Gastroesophageal sphincter (tissue), 4 donors: ENCODE data around the gene CPEB3. TPM values are rescaled to one million over a fixed set of nuclear protein-coding genes. Genes with fewer than 3 reads are reported as not detected.

ENCODE experiments used
- ATAC-seq: fragments of 150-250 bp; one replicate; pipeline ENCODE4 v1.9.1; 2016; ENCODE audit warnings: mild to moderate bottlenecking, moderate library complexity
- H3K27ac ChIP-seq, 4 donors: fragments of 200-600 bp; sonication (generic) in 3 of 4; 1 replicate in 3 of 4; 2 replicates in 1 of 4; pipeline ENCODE4 v1.5.1; 2016 to 2019
- H3K27me3 ChIP-seq: fragments of 200-600 bp; sonication (generic); one replicate; pipeline ENCODE4 v1.5.1; 2019
- H3K36me3 ChIP-seq, 2 donors: fragments of 200-600 bp; sonication (generic); one replicate each; pipeline ENCODE4 v1.5.1; 2019; ENCODE audit warnings: control low read depth in 1 of 2
- H3K4me1 ChIP-seq, 3 donors: fragments of 200-600 bp; sonication (generic); 1 replicate in 2 of 3; 2 replicates in 1 of 3; pipeline ENCODE4 v1.5.1; 2016 to 2019; ENCODE audit warnings: control low read depth in 2 of 3
- H3K4me3 ChIP-seq, 2 donors: fragments of 200-600 bp; sonication (generic); one replicate each; pipeline ENCODE4 v1.5.1; 2019; ENCODE audit warnings: mild to moderate bottlenecking in 1 of 2, moderate library complexity in 1 of 2
- H3K9me3 ChIP-seq, 3 donors: fragments of 200-600 bp; sonication (generic); one replicate each; pipeline ENCODE4 v1.5.1; 2017 to 2019; ENCODE audit warnings: control low read depth in 2 of 3
- EP300 ChIP-seq: sonication (generic); formaldehyde crosslinking; IDR thresholded peaks from one replicate; pipeline ENCODE4 v1.6.1; 2017; ENCODE audit warnings: antibody characterized with exemption, mild to moderate bottlenecking
- POLR2A ChIP-seq, 2 donors: fragments of 450-650 bp; IDR thresholded peaks; one replicate each; pipeline ENCODE4 v1.6.1; 2017; ENCODE audit warnings: antibody characterized with exemption in 2 of 2, mild to moderate bottlenecking in 2 of 2, moderate library complexity in 1 of 2
- POLR2AphosphoS5 ChIP-seq: sonication (generic); formaldehyde crosslinking; IDR thresholded peaks from one replicate; pipeline ENCODE4 v1.6.1; 2017; ENCODE audit warnings: antibody characterized with exemption
- WGBS, 2 donors: methylation state at CpG; one replicate each; pipeline ENCODE4 v1.1.5; 2018; ENCODE audit warnings: low coverage in 1 of 2; 5-methylcytosine and 5-hydroxymethylcytosine counted together
- total RNA-seq, 4 donors: library from RNA; depleted of rRNA; stranded (reverse); fragments of >200 nt; gene quantifications; one replicate each; pipeline ENCODE4 v1.1.0, GENCODE V29; 2016
- TF ChIP-seq, protein P1 (sequence below), 4 experiments: fragments of 200-600 bp in 2 of 4; fragments of 450-650 bp in 2 of 4; sonication (generic) in 1 of 4; IDR thresholded peaks; one replicate each; pipeline ENCODE4 v1.5.1; 2017 to 2019; ENCODE audit warnings: antibody characterized with exemption in 4 of 4, mild to moderate bottlenecking in 2 of 4, moderate library complexity in 2 of 4

Gene CPEB3
- total RNA-seq, 4 donors from 2014 or later: 4.7 to 11.8 (median 9.7) TPM

DNA sequence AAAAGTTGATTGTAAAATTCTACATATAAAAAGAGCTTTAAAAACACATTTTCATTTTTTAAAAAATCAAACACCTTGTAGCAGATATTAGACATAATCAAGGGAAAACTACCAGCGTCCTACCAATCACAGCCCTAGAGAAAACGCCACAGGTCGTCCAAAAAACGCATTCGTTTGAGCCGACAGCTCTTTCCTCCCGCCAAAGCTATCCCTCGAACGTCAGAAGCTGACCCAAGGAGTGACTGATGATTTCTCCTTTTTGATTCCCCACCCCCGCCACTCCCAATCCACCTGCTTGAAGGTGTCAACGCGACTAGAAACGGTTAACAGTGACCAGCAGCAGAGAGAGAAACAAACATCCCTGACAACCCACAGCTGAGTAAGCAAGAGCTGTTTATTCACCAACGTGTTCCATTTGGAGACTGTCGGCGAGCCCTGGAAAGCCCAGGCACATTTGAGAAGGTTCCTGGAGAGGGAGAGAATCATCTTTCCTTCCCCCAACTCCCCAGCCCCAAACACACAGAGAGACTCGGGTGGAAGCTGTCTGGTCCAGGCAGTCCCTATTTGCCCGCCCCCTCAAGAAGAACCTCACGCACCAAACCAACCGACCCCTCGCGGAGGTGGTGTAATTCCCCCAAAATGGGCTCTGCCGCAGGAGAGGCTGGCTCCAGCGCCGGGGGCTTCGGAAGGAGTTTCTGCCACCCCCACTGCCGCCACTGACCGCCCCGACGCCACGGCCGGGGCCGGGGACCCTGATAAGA is 622 bp downstream of the CPEB3 start:
- 0 to 2% methylated on average over 9 to 11 of the region's 33 CpGs for WGBS, 2 donors
- TF ChIP-seq POLR2A (IDR thresholded peaks at IDR 0.05) (no peak), POLR2AphosphoS5 (no peak), EP300 (no peak)
- TF ChIP-seq, protein P1, sequence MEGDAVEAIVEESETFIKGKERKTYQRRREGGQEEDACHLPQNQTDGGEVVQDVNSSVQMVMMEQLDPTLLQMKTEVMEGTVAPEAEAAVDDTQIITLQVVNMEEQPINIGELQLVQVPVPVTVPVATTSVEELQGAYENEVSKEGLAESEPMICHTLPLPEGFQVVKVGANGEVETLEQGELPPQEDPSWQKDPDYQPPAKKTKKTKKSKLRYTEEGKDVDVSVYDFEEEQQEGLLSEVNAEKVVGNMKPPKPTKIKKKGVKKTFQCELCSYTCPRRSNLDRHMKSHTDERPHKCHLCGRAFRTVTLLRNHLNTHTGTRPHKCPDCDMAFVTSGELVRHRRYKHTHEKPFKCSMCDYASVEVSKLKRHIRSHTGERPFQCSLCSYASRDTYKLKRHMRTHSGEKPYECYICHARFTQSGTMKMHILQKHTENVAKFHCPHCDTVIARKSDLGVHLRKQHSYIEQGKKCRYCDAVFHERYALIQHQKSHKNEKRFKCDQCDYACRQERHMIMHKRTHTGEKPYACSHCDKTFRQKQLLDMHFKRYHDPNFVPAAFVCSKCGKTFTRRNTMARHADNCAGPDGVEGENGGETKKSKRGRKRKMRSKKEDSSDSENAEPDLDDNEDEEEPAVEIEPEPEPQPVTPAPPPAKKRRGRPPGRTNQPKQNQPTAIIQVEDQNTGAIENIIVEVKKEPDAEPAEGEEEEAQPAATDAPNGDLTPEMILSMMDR (IDR thresholded peaks at IDR 0.05): no peak
- ATAC-seq: peak; percentile 13

DNA sequence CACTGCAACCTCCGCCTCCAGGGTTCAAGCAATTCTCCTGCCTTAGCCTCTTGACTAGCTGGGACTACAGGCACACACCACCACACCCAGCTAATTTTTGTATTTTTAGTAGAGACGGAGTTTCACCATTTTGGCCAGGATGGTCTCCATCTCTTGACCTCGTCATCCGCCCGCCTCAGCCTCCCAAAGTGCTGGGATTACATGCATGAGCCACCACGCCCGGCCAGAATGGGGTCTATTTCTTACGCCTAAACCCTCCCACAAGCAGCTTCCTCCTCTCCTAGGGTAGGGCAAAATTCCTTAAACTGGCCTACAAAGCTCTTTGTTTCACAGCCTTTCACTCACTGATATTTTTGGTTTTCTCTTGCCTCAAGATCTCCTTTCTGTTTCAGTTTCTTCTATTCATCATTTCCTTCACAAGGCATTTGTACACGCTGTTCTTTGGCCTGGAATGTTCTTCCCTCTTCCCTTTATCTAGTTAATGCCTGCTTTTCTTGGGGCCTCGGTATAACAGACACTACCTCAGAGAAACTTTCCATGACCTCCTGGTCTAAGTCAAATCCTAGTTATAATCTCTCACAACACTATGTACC is 6.7 kb downstream of the CPEB3 start:
- ATAC-seq: peak; percentile 73
- Histone ChIP-seq H3K9me3 (no peaks in the 10 kb centered on the region), H3K27me3 (no peaks in the 10 kb centered on the region), H3K27ac (peak overlapping the region; percentile 77 to 89 (median 84)), H3K4me3 (no peak overlapping the region), H3K36me3 (no peaks in the 10 kb centered on the region), H3K4me1 (peaks cover 0 to 39% (median 3%) of the 10 kb centered on the region in 3 donors)
- TF ChIP-seq POLR2AphosphoS5: peak; percentile 33
- TF ChIP-seq POLR2A (IDR thresholded peaks at IDR 0.05): no peak
- 72 to 75% methylated on average over 6 to 9 of the region's 10 CpGs for WGBS, 2 donors

More for the DNA sequence above, 622 bp downstream of the CPEB3 start:
- no peaks in the 10 kb centered on the region for H3K9me3 ChIP-seq
- peaks cover 0 to 12% of the 10 kb centered on the region in 2 donors for H3K36me3 ChIP-seq
- peak overlapping the region; percentile 94 to 97 for H3K4me3 ChIP-seq
- H3K27ac ChIP-seq: peak overlapping the region; percentile 88 to 98 (median 96)
- peaks cover 0 to 39% (median 0%) of the 10 kb centered on the region in 3 donors for H3K4me1 ChIP-seq
- no peaks in the 10 kb centered on the region for H3K27me3 ChIP-seq

DNA sequence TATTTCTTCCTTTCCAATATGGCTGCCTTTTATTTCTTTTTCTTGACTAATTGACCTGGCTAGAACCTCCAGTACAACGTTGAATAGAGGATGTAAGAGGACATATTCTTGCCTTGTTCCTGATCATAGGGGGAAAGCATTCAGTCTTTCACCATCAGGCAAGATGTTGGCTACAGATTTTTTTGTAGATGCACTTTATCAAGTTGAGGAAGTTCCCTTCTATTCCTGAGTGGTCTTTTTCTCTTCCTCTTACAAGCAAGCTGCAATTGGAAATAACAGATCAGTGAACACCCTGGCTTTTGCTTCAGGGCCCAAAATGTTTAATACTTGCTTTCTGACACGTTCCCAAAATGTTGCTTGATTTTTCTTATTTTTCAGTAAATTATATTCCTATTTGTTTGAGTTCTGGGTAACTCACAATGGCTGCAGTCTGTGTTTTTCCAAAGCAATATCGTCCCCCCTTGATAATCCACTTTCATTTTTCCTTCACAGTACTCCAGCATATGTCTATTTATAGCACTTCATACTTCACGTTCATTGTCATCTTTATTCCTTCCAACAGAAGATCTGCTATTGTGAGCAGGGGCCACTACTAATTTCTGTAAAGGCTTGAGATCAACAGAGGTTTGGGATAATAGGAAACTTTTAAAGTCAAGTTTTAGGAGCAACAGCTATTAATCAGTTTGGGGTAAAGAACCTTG is 11.7 kb downstream of the CPEB3 start:
- no peak for TF ChIP-seq POLR2A (IDR thresholded peaks at IDR 0.05)
- TF ChIP-seq EP300: no peak
- TF ChIP-seq POLR2AphosphoS5: no peak
- TF ChIP-seq, protein P1 (IDR thresholded peaks at IDR 0.05): no peak
- H3K4me3 ChIP-seq: peak overlapping the region; percentile 11 to 23
- no peaks in the 10 kb centered on the region for H3K9me3 ChIP-seq
- H3K27me3 ChIP-seq: no peaks in the 10 kb centered on the region
- 3 to 18% methylated on average over 3 to 4 of the region's 4 CpGs for WGBS, 2 donors
- H3K36me3 ChIP-seq: no peaks in the 10 kb centered on the region
- H3K4me1 ChIP-seq: peaks cover 0 to 30% (median 6%) of the 10 kb centered on the region in 3 donors
- ATAC-seq: peak; percentile 57
- peak overlapping the region; percentile 55 to 74 (median 62) for H3K27ac ChIP-seq

DNA sequence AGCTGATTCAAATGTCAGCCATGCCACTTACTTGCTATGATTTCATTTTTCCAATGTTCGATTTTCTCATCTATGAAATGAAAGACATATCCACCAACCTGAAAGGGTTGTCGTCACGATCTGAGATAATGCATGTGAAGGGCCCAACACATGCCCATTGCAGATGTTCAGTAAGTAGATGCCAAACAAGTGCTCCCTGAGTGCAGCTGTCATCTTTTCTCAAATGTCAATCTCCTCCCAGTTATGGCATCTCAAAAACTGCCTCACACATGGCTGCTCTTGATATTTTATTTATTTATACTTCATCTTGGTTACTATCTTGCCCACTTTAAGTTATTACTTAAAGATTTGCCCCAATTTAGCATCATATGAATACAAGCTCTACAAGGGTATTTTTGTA is 16.8 kb downstream of the CPEB3 start:
- Histone ChIP-seq H3K36me3 (no peaks in the 10 kb centered on the region), H3K4me1 (peaks cover 0 to 8% (median 3%) of the 10 kb centered on the region in 3 donors), H3K27me3 (no peaks in the 10 kb centered on the region), H3K4me3 (no peak overlapping the region), H3K27ac (no peak overlapping the region), H3K9me3 (no peaks in the 10 kb centered on the region)
- WGBS, 2 donors: 97 to 100% methylated on average over 3 of the region's 3 CpGs
- TF ChIP-seq POLR2AphosphoS5: no peak
- TF ChIP-seq, protein P1 (IDR thresholded peaks at IDR 0.05): no peak
- no peak for ATAC-seq

DNA sequence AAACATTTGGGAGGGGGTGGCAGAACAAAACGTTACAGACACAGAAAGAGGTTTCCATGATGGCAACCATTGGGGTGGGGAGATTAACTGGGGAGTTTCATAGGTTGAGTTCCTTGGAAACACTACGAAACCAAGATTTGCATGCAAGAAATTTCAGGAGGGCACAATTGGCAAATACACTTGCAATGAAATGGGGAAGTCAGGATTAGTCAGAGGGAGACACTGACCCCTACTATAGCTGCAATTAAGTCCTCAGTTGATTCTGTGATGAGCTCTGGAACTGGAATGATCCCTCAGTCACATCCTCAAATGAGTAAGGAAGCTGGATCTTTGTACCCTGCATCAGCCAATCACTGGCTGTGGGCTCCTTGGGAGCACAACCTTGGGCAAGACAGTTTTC is 22.1 kb downstream of the CPEB3 start:
- no peaks in the 10 kb centered on the region for H3K9me3 ChIP-seq
- 71 to 85% methylated on average over 2 of the region's 2 CpGs for WGBS, 2 donors
- no peaks in the 10 kb centered on the region for H3K36me3 ChIP-seq
- peaks cover 0 to 36% (median 0%) of the 10 kb centered on the region in 3 donors for H3K4me1 ChIP-seq
- no peak for ATAC-seq
- H3K27me3 ChIP-seq: no peaks in the 10 kb centered on the region
- TF ChIP-seq, protein P1 (IDR thresholded peaks at IDR 0.05): no peak
- TF ChIP-seq EP300 (no peak), POLR2A (IDR thresholded peaks at IDR 0.05) (no peak), POLR2AphosphoS5 (no peak)
- H3K27ac ChIP-seq: no peak overlapping the region
- H3K4me3 ChIP-seq: no peak overlapping the region
